CD4-positive, alpha-beta T cell treated with Interleukin-2 at 100 ng/mL for 4 hours (primary cell): ENCODE measurements around the gene MACROD2.
"Not testable (repeated sequence)": the region's sequence is repeated elsewhere in the genome, so short reads cannot be mapped to it uniquely, and the experiment has no call there.

ENCODE experiments used
- DNase-seq: peaks from one replicate; pipeline ENCODE4 v3.0.0-alpha.2; 2020; ENCODE audit warnings: low spot score

The MACROD2 gene

DNA sequence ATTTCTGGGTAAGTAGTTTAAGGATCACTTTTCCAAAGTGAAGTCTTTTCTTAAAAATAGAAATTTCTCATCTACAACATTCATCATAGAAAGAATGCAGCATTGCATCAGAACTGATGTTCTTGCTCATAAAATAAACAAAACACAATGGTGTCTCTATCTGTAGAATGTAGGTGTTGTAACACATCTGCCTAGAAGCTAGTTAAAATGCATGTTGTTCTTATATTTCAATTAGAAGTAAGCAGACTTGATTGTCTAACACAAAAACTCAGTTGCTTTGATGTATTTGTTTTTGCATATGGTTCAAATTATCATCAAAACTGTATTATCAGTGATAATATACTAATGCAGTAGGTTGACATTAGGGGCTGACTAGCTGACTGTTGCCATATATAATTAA is 996.8 kb downstream of the MACROD2 start:
- no peak for DNase-seq

DNA sequence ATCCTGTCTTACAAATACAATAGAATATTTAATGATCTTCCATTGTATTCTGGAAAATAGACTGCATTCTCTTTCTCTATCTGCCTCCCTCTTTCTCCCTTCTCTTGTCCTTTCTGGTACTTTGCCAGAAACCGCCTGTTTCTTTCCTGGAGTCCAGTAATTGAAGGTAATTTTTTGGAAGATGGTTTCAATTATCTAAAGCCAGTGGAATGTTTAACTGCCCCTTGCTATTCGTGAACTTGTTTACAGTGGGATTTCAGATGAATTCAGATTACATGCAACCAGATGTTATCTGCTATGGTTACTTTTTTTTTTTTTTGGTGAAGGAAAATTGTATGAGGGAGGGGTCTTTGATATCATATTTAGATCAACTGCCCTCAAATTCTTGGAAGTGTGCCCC is 997.6 kb downstream of the MACROD2 start:
- DNase-seq: no peak

DNA sequence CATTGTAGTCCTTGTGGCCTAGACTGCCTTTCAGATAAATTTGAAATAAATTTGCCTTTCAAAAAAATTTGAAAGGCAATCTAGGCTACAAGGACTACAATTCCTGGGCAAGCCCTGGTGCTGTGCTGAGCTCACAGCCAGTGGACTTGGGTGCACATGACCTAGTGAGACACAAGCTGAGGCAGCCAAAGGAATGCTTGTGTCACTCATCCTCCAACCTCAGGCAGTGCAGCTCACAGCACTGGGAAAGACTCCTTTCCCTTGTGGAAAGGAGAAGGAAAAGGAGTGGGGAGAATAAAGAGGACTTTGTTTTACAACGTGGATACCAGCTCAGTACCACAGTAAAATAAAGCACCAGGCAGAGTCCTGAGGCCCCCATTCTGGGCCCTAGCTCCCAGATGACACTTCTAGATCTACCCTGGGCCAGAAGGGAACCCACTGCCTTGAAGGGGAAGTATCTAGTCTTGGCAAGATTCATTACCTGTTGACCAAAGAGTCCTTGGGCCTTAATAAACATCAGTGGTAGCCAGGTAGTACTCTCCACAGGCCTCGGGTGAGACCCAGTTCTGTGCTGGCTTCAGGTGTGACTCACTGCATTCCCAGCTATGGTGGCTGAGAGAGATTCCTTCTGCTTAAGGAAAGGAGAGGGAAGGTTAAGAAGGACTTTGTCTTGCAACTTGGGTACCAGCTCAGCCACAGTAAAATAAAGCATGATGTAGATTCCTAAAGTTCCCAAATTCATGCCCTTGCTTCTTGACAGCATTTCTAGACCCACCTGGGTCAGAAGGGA is 1001.8 kb downstream of the MACROD2 start:
- no peak for DNase-seq

DNA sequence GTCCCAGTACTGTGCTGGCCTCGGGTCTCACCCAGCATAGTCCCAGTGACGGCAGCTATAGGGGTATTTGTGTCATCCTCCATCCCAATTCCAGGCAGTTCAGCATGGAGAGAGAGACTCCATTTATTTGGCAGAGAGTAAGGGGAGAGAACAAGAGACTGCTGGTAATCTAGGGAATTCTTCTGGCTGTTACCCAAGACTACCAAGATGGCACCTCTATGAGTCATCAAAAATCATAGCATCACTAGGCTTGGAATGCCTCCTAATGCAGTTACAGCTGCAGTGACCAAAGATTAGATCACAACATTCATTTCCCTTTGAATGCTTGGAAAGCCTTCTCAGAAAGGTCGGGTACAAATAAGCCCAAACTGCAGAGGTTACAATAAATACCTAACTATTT is 1002.5 kb downstream of the MACROD2 start:
- no peak for DNase-seq

DNA sequence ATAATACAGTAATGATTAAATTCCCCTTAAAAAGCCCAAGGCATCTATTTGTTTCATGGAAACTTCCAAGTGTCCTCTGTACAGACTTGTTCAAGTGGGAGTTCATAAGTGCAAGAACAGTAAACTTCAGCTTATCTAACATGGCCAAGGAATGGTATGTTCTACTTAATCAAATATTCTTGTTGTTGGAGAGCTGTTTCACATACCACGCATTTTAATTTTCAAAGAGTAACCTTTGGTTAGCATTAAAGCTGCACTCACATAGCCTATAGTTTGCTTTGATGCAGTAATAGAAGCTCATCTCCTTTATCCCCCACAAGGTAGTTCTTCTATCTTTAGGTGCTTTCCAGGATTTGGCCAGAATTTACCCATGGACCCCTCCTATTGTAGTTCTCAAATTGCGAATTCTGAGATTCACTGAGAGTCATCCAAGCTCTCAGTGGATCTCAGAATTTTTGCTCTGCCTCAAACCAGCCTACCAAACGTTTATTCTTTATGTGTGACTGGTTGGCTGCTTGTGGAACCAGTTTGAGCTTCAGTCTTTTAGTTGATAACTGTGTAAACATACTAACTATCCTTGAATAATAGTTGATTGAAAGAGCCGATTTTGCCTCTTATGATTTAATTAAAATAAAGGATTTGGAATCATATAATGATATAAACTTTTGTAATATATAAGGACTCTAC is 1010.1 kb downstream of the MACROD2 start:
- no peak for DNase-seq

DNA sequence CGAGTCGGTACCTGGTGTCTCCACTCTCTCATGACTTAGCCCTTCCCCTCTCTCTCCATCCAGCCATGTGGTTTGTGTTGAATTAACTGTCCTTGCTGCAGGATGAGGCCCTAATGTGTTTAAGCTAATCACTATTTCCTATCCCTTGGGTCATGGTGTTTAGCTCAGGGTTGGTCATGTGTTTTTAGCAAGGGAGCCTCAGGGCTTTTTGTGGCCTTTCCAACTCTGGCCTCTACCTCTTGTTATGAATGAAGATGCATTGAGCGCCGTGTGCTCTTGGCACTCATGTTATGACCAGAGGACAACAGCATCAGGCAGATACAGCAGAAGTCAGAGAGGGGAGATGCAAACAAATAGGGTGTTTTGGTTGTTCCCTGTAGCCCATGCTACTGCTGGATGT is 1016.3 kb downstream of the MACROD2 start:
- DNase-seq: no peak

DNA sequence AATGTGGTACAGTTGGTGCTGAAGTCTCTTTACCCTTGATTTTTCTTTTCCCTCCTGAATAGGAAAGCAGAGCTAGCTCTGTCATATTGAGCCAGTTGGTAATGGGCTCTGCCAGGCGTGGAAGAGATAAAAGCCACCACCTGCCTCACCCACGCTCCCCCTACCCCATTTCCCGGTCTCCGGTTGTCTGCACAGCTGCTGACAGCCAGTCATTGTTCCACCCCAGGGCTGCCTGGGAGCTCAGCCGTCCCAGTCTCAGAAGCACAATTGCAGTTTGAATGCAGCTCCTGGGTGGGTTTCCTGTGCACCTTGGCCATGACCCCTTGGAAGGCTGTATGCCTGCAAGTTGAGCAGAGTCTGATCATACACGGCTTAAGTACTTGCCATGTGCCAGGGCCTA is 1017.2 kb downstream of the MACROD2 start:
- DNase-seq: no peak

DNA sequence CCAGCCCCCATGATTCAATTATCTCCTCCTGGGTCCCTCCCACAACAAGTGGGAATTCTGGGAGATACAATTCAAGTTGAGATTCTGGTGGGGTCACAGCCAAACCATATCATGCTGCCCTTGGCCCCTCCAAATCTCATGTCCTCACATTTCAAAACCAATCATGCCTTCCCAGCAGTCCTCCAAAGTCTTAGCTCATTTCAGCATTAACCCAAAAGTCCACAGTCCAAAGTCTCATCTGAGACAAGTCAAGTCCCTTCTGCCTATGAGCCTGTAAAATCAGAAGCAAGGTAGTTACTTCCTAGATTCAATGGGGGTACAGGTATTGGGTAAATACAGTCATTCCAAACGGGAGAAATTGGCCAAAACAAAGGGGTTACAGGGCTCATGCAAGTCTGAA is 1021.6 kb downstream of the MACROD2 start:
- DNase-seq: not testable (repeated sequence)

DNA sequence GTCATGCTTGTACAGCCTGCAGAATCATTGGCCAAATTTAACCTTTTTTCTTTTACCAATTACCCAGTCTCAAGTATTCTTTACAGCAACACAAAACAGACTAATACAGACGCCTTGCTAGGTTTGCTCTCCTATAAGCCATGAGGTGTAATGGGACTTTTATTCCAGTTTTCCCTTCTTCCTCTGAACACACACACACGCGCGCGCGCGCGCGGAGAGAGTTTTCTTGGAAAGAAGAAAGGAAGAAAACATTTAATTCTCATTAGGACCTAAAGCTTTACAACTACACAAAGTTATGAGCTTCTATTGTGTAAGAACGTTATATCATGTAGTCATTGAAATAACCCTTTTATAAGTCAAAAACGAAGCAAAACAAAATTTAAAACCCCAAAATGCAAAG is 1023.6 kb downstream of the MACROD2 start:
- DNase-seq: no peak

DNA sequence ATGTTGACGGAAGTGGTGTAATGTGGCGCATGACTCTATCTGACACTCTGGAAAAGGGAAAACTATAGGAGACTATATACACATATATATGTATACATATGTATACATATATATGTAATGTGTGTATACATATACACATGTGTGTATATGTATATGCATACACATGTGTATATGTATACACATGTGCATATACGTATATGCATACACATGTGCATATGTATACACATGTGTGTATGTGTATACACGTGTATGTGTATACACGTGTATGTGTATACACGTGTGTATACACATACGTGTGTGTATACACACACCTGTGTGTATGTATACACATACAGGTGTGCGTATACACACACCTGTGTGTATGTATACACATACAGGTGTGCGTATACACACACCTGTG is 1025.5 kb downstream of the MACROD2 start:
- no peak for DNase-seq

DNA sequence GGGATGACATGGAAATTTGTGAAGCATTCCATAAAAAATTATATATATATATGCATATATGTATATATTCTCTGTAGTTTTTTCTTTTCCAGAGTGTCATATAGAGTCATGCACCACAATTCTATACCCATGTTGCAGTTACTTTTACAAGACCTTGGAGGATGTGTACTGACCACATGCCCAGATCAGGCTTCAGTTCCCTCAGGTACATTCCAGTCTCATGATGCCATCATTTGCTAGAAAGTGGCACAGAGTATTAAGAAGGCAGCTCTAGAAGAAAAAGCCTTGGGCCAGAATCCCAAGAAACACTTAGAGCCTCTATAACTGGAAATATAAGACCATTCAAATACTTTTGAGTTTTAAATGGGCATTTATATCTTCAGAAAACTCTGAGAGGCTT is 1027.6 kb downstream of the MACROD2 start:
- no peak for DNase-seq

DNA sequence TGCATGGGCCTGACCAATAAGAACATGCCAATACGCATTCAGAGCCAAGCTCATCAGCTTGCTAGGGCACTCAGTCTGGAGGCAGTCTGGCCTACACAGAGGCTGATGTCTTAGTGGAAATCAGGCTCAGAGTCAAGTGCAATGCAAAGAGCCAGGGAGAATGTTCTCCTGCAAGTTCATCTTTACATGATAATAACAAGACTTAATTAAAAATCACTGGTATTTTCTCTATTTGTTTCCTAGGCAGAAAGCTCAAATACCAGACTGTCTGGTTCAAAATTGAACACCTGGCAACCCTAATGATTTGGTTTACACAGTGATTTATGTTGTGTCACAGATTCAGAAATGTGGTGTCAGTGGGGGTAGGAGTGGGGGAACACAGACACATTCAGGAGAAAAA is 1031.4 kb downstream of the MACROD2 start:
- DNase-seq: no peak

DNA sequence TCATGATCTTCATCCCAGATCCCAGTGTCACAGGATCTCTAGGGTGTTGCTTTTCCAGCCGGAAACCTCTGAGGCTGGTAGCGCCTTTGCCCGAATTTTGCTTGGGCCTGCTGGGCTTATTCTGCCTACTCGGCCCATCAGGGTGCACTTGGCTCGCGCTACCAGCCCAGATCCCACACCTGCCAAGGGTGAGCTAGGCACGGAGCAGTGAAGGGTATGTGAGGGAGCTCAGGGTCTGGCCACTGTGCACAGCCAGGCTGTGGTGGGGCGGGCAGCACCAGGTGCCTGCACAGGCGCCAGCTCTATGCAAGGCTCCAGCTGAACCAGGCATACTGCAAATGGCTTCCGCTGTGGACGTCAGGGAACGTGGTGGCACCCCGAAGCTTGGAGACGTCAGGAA is 1035.5 kb downstream of the MACROD2 start:
- DNase-seq: no peak

DNA sequence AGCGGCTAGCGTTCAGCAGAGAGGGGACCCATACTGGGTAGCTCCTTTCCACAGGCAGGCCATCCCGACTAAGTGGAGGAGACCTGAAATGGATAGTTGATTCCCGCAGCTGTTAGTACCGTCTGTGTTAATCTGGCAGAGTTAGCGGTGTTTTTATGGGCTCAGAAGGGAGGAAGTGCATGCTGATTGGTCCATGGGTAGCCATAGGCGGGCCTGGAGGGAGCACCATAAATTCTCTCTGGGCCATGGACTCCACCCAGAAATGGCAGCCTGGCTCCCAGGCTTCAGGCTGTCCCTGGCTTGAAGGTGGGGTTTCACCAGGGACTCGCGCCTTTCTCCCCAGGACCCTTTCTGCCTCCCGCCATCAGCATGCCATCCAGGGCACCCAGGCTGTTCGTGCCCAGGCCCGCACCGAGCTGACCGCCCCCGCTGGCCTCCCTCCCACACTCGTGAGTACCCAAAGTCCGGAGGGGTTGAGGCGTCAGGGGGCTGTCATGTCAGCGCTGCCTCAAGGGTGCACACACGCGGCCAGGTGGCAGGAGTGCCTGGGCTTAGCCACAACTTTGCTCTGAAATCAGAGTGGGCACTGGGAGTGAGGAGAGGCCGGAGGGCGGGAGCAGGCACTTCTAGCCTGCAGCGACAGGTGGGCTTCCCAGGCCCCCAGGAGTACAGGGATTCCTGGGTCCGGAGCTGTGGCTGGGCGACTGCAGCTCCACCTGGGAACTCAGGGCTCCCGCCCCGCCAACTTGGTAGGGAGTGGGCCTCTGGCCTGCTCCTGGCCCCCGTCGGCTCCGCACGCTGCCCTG is 1036.4 kb downstream of the MACROD2 start:
- DNase-seq: no peak

DNA sequence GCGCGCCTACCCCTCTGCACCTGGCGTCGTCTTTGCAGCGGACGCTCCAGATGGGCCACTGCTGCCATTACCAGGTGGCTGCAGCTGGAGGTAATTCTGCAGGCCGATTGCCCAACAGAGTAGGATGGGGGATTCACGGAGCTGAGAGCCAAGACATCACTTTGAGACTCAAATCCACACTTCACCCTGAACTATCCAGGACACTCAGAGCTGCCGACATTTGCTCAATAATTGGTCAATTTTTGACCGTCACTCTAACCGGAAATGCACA is 1037.0 kb downstream of the MACROD2 start:
- no peak for DNase-seq

DNA sequence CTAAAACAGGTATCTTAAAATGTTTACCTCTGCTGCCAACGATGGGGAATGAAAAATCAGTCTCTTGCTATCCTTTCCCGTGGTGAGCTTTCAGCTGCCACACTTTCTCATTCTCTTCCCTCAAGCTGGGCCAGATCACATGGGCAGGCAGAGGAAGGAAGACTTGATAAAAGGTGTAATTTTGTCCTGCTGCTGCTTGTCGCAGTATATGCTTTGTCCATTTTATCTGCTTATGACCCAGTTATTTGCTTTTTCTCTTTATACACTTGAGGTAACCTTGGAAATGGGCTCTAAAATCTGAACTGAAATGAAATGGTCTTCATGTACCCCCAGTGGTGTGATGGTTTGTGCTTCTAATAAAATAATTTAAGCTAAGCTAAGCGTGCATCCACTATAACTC is 1038.0 kb downstream of the MACROD2 start:
- DNase-seq: no peak

DNA sequence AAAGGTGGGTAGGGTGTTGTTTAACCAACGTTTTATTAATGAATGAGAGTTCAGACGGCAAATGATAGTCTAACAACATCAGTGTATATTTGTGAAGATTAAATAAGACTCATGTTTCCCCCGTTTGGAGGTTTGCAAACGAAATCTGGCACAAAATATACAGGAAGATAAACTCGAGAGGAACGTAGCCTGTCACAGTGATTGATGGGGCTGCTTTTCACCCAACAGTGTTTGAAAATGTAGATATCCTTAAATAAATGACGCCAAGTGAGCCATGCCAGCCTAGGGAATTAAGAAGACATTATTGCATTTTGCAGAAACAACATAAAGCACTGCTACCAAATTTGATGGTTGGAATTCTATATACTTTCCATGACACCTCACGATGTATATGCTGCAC is 1038.6 kb downstream of the MACROD2 start:
- no peak for DNase-seq

DNA sequence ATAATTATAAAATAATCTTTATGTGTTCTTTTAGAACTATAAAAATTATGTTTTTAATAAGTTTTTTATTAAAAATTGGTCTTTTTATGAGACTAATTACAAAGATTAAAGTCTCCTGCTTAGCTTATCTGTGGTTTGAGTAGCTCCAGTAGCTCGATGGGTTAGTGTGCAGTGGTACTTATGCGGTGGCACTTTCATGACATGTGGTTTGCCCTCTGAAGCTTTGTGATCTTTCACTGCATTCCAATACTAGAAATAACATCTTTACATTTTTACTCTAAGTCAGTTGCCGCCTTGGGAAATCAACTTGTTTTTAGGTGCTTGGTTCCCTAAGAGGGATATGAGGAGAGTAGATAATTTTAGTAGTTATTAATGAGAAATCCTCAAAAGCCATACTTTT is 1041.6 kb downstream of the MACROD2 start:
- no peak for DNase-seq

DNA sequence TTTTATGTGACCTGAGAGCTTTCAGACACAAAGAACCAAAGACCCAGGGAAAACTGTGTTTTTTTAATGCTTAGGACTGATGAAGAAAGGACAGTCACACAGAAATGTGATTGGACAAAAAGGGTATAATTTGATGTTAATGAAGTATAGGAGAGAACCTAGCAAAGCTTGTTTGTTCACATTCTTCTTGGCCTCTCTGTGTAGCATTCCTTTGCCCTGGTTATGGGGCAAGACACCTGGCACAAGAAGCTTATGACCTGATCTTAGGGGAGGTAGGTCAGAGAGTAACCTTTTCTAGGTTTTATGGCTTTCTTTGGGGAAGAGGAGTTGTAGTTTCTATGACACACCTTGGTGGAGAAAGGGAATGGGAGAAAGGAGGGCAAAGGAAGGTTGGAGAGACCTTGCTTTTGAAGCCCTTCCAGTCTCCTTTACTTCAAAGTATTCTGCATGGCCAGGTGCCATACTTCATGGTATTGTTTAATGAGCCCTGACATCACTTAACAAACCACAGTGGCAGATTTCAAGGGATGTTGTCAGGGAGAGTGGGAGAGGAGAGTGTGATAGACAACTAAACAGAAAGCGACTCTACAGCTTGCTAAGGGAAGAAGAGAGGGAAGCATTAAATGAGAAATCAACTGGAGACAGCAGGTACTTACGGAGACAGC is 1043.9 kb downstream of the MACROD2 start:
- DNase-seq: no peak

DNA sequence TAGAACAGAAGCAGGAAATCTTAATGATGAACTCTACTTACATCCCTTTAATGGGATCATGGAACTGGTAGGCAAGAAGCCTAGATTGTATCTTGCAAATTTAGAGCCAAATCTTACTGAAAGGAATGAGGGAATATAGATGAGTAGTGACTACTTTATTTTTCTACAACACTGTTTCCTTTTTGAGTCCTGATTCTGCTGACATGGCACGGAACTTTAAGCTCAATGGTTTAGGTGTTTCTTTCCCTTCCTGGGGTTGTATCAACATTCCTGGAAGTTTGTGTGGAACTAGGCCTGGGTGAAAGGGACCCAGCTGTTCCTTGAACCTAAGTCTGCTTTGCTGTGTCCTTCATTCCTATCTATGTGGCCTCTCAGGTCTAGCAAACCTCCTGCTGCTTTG is 1047.4 kb downstream of the MACROD2 start:
- DNase-seq: no peak

DNA sequence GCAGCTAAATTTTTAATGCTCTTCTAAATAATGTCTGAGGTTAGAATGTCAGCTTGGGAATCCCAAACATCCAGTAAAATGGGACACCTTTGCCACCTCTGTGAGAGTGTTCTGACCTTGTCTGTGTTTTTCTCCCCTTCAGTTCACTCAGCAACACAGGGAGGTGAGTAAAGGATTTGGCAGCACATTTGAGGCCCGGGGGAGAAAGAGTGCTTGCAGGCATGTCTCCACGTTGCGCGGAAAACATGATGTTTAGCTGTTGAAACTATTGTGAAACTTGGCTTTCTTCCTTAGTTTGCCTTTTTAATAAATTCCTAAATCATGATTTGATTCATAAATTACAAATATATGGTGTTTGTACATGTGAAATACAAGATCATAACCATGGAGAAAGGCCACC is 1049.9 kb downstream of the MACROD2 start:
- no peak for DNase-seq

DNA sequence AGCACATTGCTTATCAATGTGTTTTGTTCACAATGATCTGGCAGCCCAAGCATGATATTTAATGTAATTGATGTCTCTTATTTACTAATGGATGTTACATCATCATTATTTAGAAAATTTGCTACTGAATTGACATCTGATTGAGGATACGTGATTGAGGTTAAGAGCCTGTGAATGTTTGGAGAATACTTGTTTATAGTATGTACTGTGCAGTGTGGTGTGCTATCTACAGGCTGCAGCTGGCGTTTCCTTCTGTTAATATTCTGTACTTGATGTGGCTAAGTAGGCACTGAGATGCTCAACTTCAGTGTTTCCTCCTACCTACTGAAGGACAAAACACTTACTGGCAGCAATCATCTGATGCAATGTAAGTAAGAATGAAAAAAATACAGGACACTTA is 1051.7 kb downstream of the MACROD2 start:
- no peak for DNase-seq

DNA sequence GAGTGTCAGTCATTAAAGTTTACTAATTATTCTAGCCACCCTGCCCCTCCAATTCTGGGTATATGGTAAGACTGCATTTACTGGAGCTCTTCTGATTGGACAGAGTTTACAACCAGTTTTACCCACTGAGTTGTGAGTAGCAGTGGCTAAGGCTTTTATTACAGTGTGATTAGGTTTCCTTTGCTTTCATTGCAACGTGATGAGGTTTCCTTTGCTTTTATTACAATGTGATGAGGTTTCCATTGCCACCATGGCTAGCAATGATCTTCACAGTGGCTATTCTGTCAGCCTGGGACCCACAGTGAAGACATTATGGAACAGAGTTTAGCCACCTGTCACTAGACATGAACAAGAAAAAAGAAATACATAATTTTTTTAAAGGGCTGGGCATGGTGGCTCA is 1052.3 kb downstream of the MACROD2 start:
- DNase-seq: no peak
